Vagina (tissue), 2 donors: ENCODE results near the gene DNAL1. TPM values are rescaled to one million over a fixed set of nuclear protein-coding genes. Genes with fewer than 3 reads are reported as not detected.
"Not testable (repeated sequence)": the region's sequence is repeated elsewhere in the genome, so short reads cannot be mapped to it uniquely, and the experiment has no call there.

Source experiments
- DNase-seq, 2 donors: peaks; one replicate each; pipeline ENCODE4 v3.0.0-alpha.2; 2017; ENCODE audit errors: extremely low spot score in 2 of 2
- H3K27ac ChIP-seq: fragments of 200-600 bp; sonication (generic); one replicate; pipeline ENCODE4 v1.5.1; 2019
- H3K27me3 ChIP-seq: fragments of 200-600 bp; sonication (generic); one replicate; pipeline ENCODE4 v1.5.1; 2019
- H3K36me3 ChIP-seq, 2 donors: fragments of 200-600 bp; sonication (generic); one replicate each; pipeline ENCODE4 v1.5.1; 2017 to 2019
- H3K4me1 ChIP-seq: fragments of 200-600 bp; sonication (generic); one replicate; pipeline ENCODE4 v1.5.1; 2019
- H3K4me3 ChIP-seq, 2 donors: fragments of 200-600 bp; sonication (generic); 1 replicate in 1 of 2; 2 replicates in 1 of 2; pipeline ENCODE4 v1.5.1; 2016 to 2019
- H3K9me3 ChIP-seq: fragments of 200-600 bp; sonication (generic); one replicate; pipeline ENCODE4 v1.5.1; 2019
- CTCF ChIP-seq, 3 experiments: fragments of 450-650 bp in 2 of 3; fragments of 200-600 bp in 1 of 3; sonication (generic) in 1 of 3; IDR thresholded peaks; one replicate each; pipeline ENCODE4 v1.5.1; 2017 to 2019; ENCODE audit warnings: antibody characterized with exemption in 3 of 3, mild to moderate bottlenecking in 2 of 3, moderate library complexity in 2 of 3
- POLR2A ChIP-seq, 2 donors: fragments of 450-650 bp; IDR thresholded peaks; one replicate each; pipeline ENCODE4 v1.6.1; 2017; ENCODE audit warnings: antibody characterized with exemption in 2 of 2, mild to moderate bottlenecking in 2 of 2, moderate library complexity in 2 of 2
- POLR2AphosphoS5 ChIP-seq, 2 donors: sonication (generic); formaldehyde crosslinking; IDR thresholded peaks; one replicate each; pipeline ENCODE4 v1.9.0; 2017; ENCODE audit warnings: antibody characterized with exemption in 2 of 2, mild to moderate bottlenecking in 2 of 2, low read depth in 1 of 2; ENCODE audit not compliant: insufficient read depth in 1 of 2
- intact Hi-C: fragments of 100-400 bp; cut with DNase I; formaldehyde crosslinking; loops from one replicate; pipeline ENCODE4 v1.15.1; 2023
- total RNA-seq: library from RNA; depleted of rRNA; stranded (reverse); fragments of >200 nt; gene quantifications from one replicate; pipeline ENCODE4 v1.2.3, GENCODE V29; 2016

Gene DNAL1
- total RNA-seq, 1 donor from 2014 or later = 4.7 TPM

- no peaks in the 10 kb centered on the region for H3K9me3 ChIP-seq
- H3K36me3 ChIP-seq = no peaks in the 10 kb centered on the region
- intact Hi-C loops = no loop called here
- H3K4me3 ChIP-seq = no peak overlapping the region
- DNase-seq = no peak
- TF ChIP-seq CTCF (IDR thresholded peaks at IDR 0.05) (no peak), POLR2A (IDR thresholded peaks at IDR 0.05) (no peak), POLR2AphosphoS5 (IDR thresholded peaks at IDR 0.05; ENCODE audit: insufficient read depth in 1 of 2, low read depth in 1 of 2) (no peak)
- no peaks in the 10 kb centered on the region for H3K27me3 ChIP-seq
- H3K4me1 ChIP-seq = peaks cover 10% of the 10 kb centered on the region
- H3K27ac ChIP-seq = no peak overlapping the region
Observed at GRCh38 chr14:73630009-73630780, 14.6 kb upstream of the DNAL1 start.

- DNase-seq = no peak
- TF ChIP-seq POLR2AphosphoS5 (IDR thresholded peaks at IDR 0.05; ENCODE audit: insufficient read depth in 1 of 2, low read depth in 1 of 2) (peak in 1 of 2 donors; percentile 21), CTCF (IDR thresholded peaks at IDR 0.05) (peak; percentile 80 to 89 (median 84)), POLR2A (IDR thresholded peaks at IDR 0.05) (no peak)
- peak overlapping the region; percentile 34 for H3K27ac ChIP-seq
- H3K4me1 ChIP-seq = peaks cover 10% of the 10 kb centered on the region
- H3K9me3 ChIP-seq = no peaks in the 10 kb centered on the region
- H3K36me3 ChIP-seq = no peaks in the 10 kb centered on the region
- intact Hi-C loops = no loop called here
- no peaks in the 10 kb centered on the region for H3K27me3 ChIP-seq
- H3K4me3 ChIP-seq = peak overlapping the region; percentile 53 to 55
Observed at GRCh38 chr14:73633116-73634010, 11.4 kb upstream of the DNAL1 start.

GRCh38 chr14:73634011-73634833 is 10.6 kb upstream of the DNAL1 start:
- intact Hi-C loops = no loop called here
- H3K4me3 ChIP-seq = peak overlapping the region; percentile 53 to 55
- DNase-seq = no peak

GRCh38 chr14:73636355-73636754 is 8.4 kb upstream of the DNAL1 start:
- DNase-seq, H3K36me3 ChIP-seq, intact Hi-C loops, H3K27me3 ChIP-seq, H3K4me1 ChIP-seq, H3K27ac ChIP-seq, H3K9me3 ChIP-seq, H3K4me3 ChIP-seq: not testable (repeated sequence)

More at GRCh38 chr14:73634011-73634833, 10.6 kb upstream of the DNAL1 start:
- H3K9me3 ChIP-seq = no peaks in the 10 kb centered on the region
- H3K4me1 ChIP-seq = peaks cover 10% of the 10 kb centered on the region
- H3K27me3 ChIP-seq = no peaks in the 10 kb centered on the region
- peak overlapping the region; percentile 34 for H3K27ac ChIP-seq
- peak in 1 of 2 donors; percentile 36 for TF ChIP-seq POLR2AphosphoS5 (IDR thresholded peaks at IDR 0.05; ENCODE audit: insufficient read depth in 1 of 2, low read depth in 1 of 2)
- no peak for TF ChIP-seq CTCF (IDR thresholded peaks at IDR 0.05)
- TF ChIP-seq POLR2A (IDR thresholded peaks at IDR 0.05) = no peak
- H3K36me3 ChIP-seq = no peaks in the 10 kb centered on the region

- TF ChIP-seq POLR2A (IDR thresholded peaks at IDR 0.05) (no peak), POLR2AphosphoS5 (IDR thresholded peaks at IDR 0.05; ENCODE audit: insufficient read depth in 1 of 2, low read depth in 1 of 2) (no peak), CTCF (IDR thresholded peaks at IDR 0.05) (no peak)
- no peak overlapping the region for H3K27ac ChIP-seq
- DNase-seq = no peak
- intact Hi-C loops = no loop called here
- H3K9me3 ChIP-seq = no peaks in the 10 kb centered on the region
- H3K4me1 ChIP-seq = peaks cover 10% of the 10 kb centered on the region
- H3K27me3 ChIP-seq = no peaks in the 10 kb centered on the region
- H3K4me3 ChIP-seq = no peak overlapping the region
- no peaks in the 10 kb centered on the region for H3K36me3 ChIP-seq
Observed at GRCh38 chr14:73637830-73638229, 7.0 kb upstream of the DNAL1 start.
